WTC11 (cell line): ENCODE data around the gene ZNF212.

Source experiments
- ESRRA ChIP-seq: sonication (generic); formaldehyde crosslinking; IDR thresholded peaks from 2 replicates; pipeline ENCODE4 v1.8.1; 2022; ENCODE audit warnings: mild to moderate bottlenecking, missing genetic modification reagents, borderline replicate concordance
- MAX ChIP-seq: sonication (generic); formaldehyde crosslinking; IDR thresholded peaks from 2 replicates; pipeline ENCODE4 v1.8.0; 2022; ENCODE audit warnings: mild to moderate bottlenecking, missing genetic modification reagents
- ZNF396 ChIP-seq: fragments of 250-450 bp; sonication (Bioruptor Pico); IDR thresholded peaks from 2 replicates; pipeline ENCODE4 v1.8.0; 2021; ENCODE audit warnings: mild to moderate bottlenecking, moderate library complexity, borderline replicate concordance
- TF ChIP-seq, protein P1 (sequence below): fragments of 200-600 bp; IDR thresholded peaks from 2 replicates; pipeline ENCODE4 v1.8.0; 2022; ENCODE audit warnings: antibody characterized with exemption

DNA sequence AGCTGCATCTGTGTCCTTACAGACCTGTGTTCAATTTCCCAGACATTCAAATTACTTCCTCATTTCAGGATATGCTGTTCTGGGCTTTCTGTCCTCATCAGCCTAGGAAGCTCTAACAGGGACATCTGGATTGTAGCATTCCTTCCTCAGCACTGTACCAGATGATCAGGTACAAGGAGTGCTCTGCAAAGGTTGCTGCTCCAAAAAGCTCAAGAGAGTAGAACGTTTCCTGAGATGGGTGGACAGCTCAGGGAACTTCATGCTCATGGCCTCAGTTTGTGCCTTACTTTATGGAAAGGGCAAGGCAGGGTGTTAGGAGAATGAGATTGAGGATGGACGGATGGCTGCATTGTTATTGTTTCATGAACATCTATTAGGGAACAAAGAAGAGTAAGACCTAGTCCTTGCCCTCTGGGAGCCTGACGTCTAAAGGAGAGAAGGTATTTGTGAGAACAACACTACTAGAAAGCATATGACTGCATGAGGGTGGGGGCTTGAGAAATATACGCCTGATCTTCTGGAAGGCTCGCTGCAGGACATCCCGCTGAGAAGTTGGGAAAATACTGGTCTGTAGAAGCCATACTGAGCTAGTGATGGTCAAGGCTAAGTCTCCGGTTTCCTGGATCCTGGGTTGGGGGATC, 10.5 kb upstream of the ZNF212 start:
- TF ChIP-seq, protein P1, sequence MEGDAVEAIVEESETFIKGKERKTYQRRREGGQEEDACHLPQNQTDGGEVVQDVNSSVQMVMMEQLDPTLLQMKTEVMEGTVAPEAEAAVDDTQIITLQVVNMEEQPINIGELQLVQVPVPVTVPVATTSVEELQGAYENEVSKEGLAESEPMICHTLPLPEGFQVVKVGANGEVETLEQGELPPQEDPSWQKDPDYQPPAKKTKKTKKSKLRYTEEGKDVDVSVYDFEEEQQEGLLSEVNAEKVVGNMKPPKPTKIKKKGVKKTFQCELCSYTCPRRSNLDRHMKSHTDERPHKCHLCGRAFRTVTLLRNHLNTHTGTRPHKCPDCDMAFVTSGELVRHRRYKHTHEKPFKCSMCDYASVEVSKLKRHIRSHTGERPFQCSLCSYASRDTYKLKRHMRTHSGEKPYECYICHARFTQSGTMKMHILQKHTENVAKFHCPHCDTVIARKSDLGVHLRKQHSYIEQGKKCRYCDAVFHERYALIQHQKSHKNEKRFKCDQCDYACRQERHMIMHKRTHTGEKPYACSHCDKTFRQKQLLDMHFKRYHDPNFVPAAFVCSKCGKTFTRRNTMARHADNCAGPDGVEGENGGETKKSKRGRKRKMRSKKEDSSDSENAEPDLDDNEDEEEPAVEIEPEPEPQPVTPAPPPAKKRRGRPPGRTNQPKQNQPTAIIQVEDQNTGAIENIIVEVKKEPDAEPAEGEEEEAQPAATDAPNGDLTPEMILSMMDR = no peak
- TF ChIP-seq ZNF396 (CRISPR knock-in tag) (no peak), ESRRA (no peak), MAX (CRISPR knock-in tag) (no peak)
